ENCODE results near the gene LENG9. TPM values are rescaled to one million over a fixed set of nuclear protein-coding genes. Genes with fewer than 3 reads are reported as not detected.

The LENG9 gene
- total RNA-seq, 1 experiment from 2014 or later: 5.1 TPM

DNA sequence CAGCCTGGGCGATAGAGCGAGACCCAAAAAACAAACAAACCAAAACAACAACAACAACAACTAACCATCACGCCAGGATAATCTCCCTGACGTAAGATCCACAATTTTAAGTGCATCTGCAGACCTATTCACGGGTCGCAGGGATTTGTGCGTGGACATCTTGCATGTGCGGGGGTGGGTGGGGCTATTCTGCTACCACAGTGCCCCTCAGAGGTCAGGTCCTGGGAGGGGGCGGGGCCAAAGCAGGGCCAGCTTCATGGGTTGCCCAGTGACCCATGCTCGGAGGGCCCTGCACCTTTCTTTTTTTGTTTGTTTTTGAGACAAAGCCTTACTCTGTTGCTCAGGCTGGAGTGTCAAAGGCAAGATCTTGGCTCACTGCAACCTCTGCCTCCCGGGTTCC is 12.1 kb upstream of the LENG9 start:
- H3K27ac ChIP-seq (ENCODE audit: low read length): no peak overlapping the region
- H3K4me1 ChIP-seq (ENCODE audit: control insufficient read depth, insufficient read depth, low read length): peaks cover 9% of the 10 kb centered on the region
- no TSS peak for BruUV-seq (replicated peaks)
- CTCF ChIA-PET: interaction anchor here (0.7 kb wide), 1 partner anchor 909 kb away, joined by 3 read pairs; the partner anchor contains the start of gene TMEM238
- in situ Hi-C loops (cut with HindIII; ENCODE audit: low pct_unique_long_range_greater_than_20kb, low sequenced_read_pairs) (no loop called here), intact Hi-C loops (cut with micrococcal nuclease; ENCODE audit: unreplicated experiment) (no loop called here)
- H3K27me3 ChIP-seq (ENCODE audit: control insufficient read depth, insufficient read depth, low read length): no peaks in the 10 kb centered on the region
- no peak for DNase-seq (ENCODE audit: low read depth, low spot score)
- TF ChIP-seq TCF7L2 (IDR thresholded peaks at IDR 0.05; ENCODE audit: low read depth, low read length) (no peak), REST (IDR thresholded peaks at IDR 0.05; ENCODE audit: insufficient read depth in 1 of 2, low read depth in 2 of 2, low read length in 1 of 2) (no peak), POLR2AphosphoS5 (IDR thresholded peaks at IDR 0.05; ENCODE audit: low read depth, low read length) (no peak), SIN3A (IDR thresholded peaks at IDR 0.05; ENCODE audit: borderline replicate concordance, insufficient read depth, low read depth, low read length) (no peak)
- TF ChIP-seq, protein P1, sequence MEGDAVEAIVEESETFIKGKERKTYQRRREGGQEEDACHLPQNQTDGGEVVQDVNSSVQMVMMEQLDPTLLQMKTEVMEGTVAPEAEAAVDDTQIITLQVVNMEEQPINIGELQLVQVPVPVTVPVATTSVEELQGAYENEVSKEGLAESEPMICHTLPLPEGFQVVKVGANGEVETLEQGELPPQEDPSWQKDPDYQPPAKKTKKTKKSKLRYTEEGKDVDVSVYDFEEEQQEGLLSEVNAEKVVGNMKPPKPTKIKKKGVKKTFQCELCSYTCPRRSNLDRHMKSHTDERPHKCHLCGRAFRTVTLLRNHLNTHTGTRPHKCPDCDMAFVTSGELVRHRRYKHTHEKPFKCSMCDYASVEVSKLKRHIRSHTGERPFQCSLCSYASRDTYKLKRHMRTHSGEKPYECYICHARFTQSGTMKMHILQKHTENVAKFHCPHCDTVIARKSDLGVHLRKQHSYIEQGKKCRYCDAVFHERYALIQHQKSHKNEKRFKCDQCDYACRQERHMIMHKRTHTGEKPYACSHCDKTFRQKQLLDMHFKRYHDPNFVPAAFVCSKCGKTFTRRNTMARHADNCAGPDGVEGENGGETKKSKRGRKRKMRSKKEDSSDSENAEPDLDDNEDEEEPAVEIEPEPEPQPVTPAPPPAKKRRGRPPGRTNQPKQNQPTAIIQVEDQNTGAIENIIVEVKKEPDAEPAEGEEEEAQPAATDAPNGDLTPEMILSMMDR (IDR thresholded peaks at IDR 0.05): no peak
- POLR2A ChIA-PET: no interaction called here
- H3K4me3 ChIP-seq (ENCODE audit: low read depth in 2 of 2, low read length in 2 of 2): no peak overlapping the region
- H3K9me3 ChIP-seq (ENCODE audit: control insufficient read depth, insufficient read depth, low read depth, low read length): no peaks in the 10 kb centered on the region
- H3K36me3 ChIP-seq (ENCODE audit: control insufficient read depth, insufficient read depth, low read length): no peaks in the 10 kb centered on the region
- no peak for ATAC-seq

GRCh38 chr19:54473892-54474372 is 10.4 kb upstream of the LENG9 start:
- ChIA-PET POLR2A (no interaction called here), CTCF (interaction anchor here (0.6 to 1.0 kb wide), 2 partner anchors 200 to 284 kb away, joined by 3 read pairs; partner anchors contain the start of gene MBOAT7)
- in situ Hi-C loops (cut with HindIII; ENCODE audit: low pct_unique_long_range_greater_than_20kb, low sequenced_read_pairs): no loop called here
- no peak for DNase-seq (ENCODE audit: low read depth, low spot score)
- TF ChIP-seq REST (IDR thresholded peaks at IDR 0.05; ENCODE audit: insufficient read depth in 1 of 2, low read depth in 2 of 2, low read length in 1 of 2) (no peak), SIN3A (IDR thresholded peaks at IDR 0.05; ENCODE audit: borderline replicate concordance, insufficient read depth, low read depth, low read length) (no peak), TCF7L2 (IDR thresholded peaks at IDR 0.05; ENCODE audit: low read depth, low read length) (no peak)
- TF ChIP-seq, protein P1 (IDR thresholded peaks at IDR 0.05): no peak
- Histone ChIP-seq H3K27ac (ENCODE audit: low read length) (no peak overlapping the region), H3K27me3 (ENCODE audit: control insufficient read depth, insufficient read depth, low read length) (no peaks in the 10 kb centered on the region), H3K9me3 (ENCODE audit: control insufficient read depth, insufficient read depth, low read depth, low read length) (no peaks in the 10 kb centered on the region), H3K4me3 (ENCODE audit: low read depth in 2 of 2, low read length in 2 of 2) (no peak overlapping the region), H3K4me1 (ENCODE audit: control insufficient read depth, insufficient read depth, low read length) (peaks cover 15% of the 10 kb centered on the region), H3K36me3 (ENCODE audit: control insufficient read depth, insufficient read depth, low read length) (no peaks in the 10 kb centered on the region)
- no TSS peak for BruUV-seq (replicated peaks)
- intact Hi-C loops (cut with micrococcal nuclease; ENCODE audit: unreplicated experiment): no loop called here
- ATAC-seq: no peak

Data from Panc1 (cell line).